ENCODE results near the gene TRMT112.

DNA sequence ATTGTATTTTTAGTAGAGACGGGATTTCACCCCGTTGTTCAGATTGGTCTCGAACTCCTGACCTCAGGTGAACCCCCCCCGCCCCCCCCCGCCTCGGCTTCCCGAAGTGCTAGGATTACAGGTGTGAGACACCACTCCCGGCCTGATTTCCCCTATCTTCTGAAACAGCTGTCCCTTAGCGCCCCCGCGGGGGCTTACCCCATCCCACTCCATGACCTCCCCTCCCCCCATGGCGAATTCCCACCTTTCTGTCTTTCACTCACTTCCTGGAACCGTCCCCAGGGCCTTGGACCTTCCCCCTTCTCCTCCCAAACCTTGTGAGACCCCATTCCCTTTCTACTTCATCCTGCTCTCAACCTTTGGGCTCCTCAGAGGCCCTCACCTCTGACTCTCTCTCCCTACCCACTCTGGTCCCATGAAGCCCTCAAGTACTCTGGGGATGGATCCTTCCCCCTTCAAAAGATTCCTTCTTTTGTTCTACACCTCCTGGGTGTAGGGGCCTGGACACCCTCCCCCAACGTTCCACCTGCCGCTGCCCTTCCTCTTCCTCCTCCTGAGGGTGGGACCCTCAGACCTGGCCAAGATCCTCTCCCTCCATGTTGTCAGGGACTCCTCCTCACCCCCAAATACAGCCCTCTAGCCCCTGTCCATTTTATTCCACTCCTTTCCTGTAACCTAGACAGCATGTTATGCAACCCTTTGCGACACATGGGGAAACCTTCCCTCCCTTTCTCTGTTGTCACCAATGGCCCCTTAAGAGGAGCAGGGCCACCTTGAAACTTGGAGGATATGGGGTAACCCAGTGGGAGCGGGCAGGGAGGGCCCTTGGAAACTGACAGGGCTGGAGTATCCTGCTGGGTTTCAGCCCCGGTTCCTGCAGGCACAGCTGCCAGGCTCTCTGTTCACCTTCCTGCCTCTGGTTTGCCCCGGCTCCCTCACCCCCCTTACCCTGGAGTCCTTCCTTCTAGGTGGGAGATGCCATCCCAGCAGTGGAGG lies 1.7 kb upstream of the TRMT112 start:
- TF ChIP-seq EZH2 (IDR thresholded peaks at IDR 0.05; ENCODE audit: borderline replicate concordance, low read length), result no peak
- TF ChIP-seq, protein P1, sequence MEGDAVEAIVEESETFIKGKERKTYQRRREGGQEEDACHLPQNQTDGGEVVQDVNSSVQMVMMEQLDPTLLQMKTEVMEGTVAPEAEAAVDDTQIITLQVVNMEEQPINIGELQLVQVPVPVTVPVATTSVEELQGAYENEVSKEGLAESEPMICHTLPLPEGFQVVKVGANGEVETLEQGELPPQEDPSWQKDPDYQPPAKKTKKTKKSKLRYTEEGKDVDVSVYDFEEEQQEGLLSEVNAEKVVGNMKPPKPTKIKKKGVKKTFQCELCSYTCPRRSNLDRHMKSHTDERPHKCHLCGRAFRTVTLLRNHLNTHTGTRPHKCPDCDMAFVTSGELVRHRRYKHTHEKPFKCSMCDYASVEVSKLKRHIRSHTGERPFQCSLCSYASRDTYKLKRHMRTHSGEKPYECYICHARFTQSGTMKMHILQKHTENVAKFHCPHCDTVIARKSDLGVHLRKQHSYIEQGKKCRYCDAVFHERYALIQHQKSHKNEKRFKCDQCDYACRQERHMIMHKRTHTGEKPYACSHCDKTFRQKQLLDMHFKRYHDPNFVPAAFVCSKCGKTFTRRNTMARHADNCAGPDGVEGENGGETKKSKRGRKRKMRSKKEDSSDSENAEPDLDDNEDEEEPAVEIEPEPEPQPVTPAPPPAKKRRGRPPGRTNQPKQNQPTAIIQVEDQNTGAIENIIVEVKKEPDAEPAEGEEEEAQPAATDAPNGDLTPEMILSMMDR (IDR thresholded peaks at IDR 0.05; ENCODE audit: low read length), result no peak
